SK-N-SH (cell line): ENCODE measurements around the gene SDF4. TPM values are rescaled to one million over a fixed set of nuclear protein-coding genes. Genes with fewer than 3 reads are reported as not detected.

ENCODE experiments used
- CTCF ChIA-PET: fragments of 300-600, 350-600 bp; formaldehyde crosslinking; extraction: SDS; loops from one replicate; lab custom pipeline; 2021; lab: Yijun Ruan, JAX
- POLR2A ChIA-PET: fragments of 350-600 bp; sonication (Branson Sonifier 250); formaldehyde crosslinking; extraction: SDS; loops from one replicate; lab custom pipeline; 2020; ENCODE audit warnings: antibody characterized with exemption, inconsistent platforms; lab: Yijun Ruan, JAX
- DNase-seq: peaks from one replicate; pipeline ENCODE4 v3.0.0; 2012
- H2AFZ ChIP-seq: fragments of 200-600 bp; sonication (generic); 2 replicates; pipeline ENCODE4 v1.8.1; 2016; ENCODE audit warnings: antibody characterized with exemption, mild to moderate bottlenecking, low read depth
- H3F3A ChIP-seq: fragments of 200-600 bp; sonication (generic); replicated peaks from 2 replicates; pipeline ENCODE3; 2016; ENCODE audit warnings: antibody characterized with exemption, mild to moderate bottlenecking; ENCODE audit not compliant: insufficient read depth
- H3K27ac ChIP-seq, 2 experiments: fragments of 200-500 bp in 1 of 2; fragments of 200-600 bp in 1 of 2; sonication (Bioruptor generic) in 1 of 2; sonication (generic), shearing (Covaris generic) in 1 of 2; 2 replicates each; pipeline versions ENCODE4 v1.5.1 to v1.6.1; 2014 to 2016; ENCODE audit warnings: low read depth in 2 of 2, inconsistent platforms in 1 of 2, low read length in 1 of 2, mild to moderate bottlenecking in 1 of 2, mixed read lengths in 1 of 2
- H3K27me3 ChIP-seq: fragments of 200-600 bp; sonication (generic), shearing (Covaris generic); 2 replicates; pipeline ENCODE4 v1.6.1; 2016; ENCODE audit warnings: mixed run types; ENCODE audit not compliant: insufficient read depth
- H3K36me3 ChIP-seq, 2 experiments: fragments of 200-500 bp in 1 of 2; fragments of 200-600 bp in 1 of 2; sonication (Bioruptor generic) in 1 of 2; sonication (generic) in 1 of 2; replicated peaks in 1 of 2; 2 replicates each; pipeline versions ENCODE3 to v1.5.1; 2014 to 2016; ENCODE audit warnings: low read length in 1 of 2, mild to moderate bottlenecking in 1 of 2; ENCODE audit not compliant: insufficient read depth in 2 of 2, control insufficient read depth in 1 of 2
- H3K4me1 ChIP-seq, 2 experiments: fragments of 200-500 bp in 1 of 2; fragments of 200-600 bp in 1 of 2; sonication (Bioruptor generic) in 1 of 2; sonication (generic), shearing (Covaris generic) in 1 of 2; 2 replicates each; pipeline versions ENCODE4 v1.5.1 to v1.6.1; 2014 to 2016; ENCODE audit warnings: low read depth in 1 of 2, low read length in 1 of 2, mixed run types in 1 of 2; ENCODE audit not compliant: insufficient read depth in 2 of 2, control insufficient read depth in 1 of 2
- H3K4me2 ChIP-seq: fragments of 200-600 bp; sonication (generic), shearing (Covaris generic); 2 replicates; pipeline ENCODE4 v1.6.1; 2017; ENCODE audit warnings: mixed run types
- H3K4me3 ChIP-seq, 2 experiments: fragments of 200-500 bp in 1 of 2; fragments of 200-600 bp in 1 of 2; sonication (Bioruptor generic) in 1 of 2; sonication (generic), shearing (Covaris generic) in 1 of 2; 2 replicates each; pipeline versions ENCODE4 v1.5.1 to v1.8.1; 2014 to 2016; ENCODE audit warnings: low read depth in 2 of 2, inconsistent platforms in 1 of 2, low read length in 1 of 2, mild to moderate bottlenecking in 1 of 2, mixed read lengths in 1 of 2, moderate library complexity in 1 of 2
- H3K79me2 ChIP-seq: fragments of 200-600 bp; sonication (generic); 2 replicates; pipeline ENCODE4 v1.8.1; 2017; ENCODE audit warnings: mild to moderate bottlenecking; ENCODE audit not compliant: insufficient read depth
- H3K9ac ChIP-seq: fragments of 200-600 bp; sonication (generic); 2 replicates; pipeline ENCODE4 v1.6.1; 2017; ENCODE audit warnings: mixed run types
- H3K9me2 ChIP-seq: fragments of 200-600 bp; sonication (generic); 2 replicates; pipeline ENCODE4 v1.6.1; 2017; ENCODE audit warnings: mixed run types
- H3K9me3 ChIP-seq: fragments of 200-600 bp; sonication (generic); 2 replicates; pipeline ENCODE4 v1.6.1; 2017; ENCODE audit warnings: mixed run types, mild to moderate bottlenecking, moderate library complexity
- H4K20me1 ChIP-seq: fragments of 200-600 bp; sonication (generic); 2 replicates; pipeline ENCODE4 v1.6.1; 2017; ENCODE audit warnings: mild to moderate bottlenecking, mixed run types; ENCODE audit not compliant: insufficient read depth
- CTCF ChIP-seq: fragments of 200-600 bp; sonication (generic); IDR thresholded peaks from 2 replicates; pipeline ENCODE4 v1.6.1; 2017; ENCODE audit warnings: antibody characterized with exemption, mild to moderate bottlenecking, moderate library complexity
- GATA2 ChIP-seq: sonication (generic); formaldehyde crosslinking; IDR thresholded peaks from 2 replicates; pipeline ENCODE4 v1.5.0; 2020; ENCODE audit warnings: mild to moderate bottlenecking, missing genetic modification reagents
- JUND ChIP-seq: IDR thresholded peaks from 2 replicates; pipeline ENCODE4 v1.4.0; 2012
- MAX ChIP-seq: IDR thresholded peaks from 2 replicates; pipeline ENCODE4 v1.4.0; 2012; ENCODE audit warnings: low read depth
- MEF2A ChIP-seq: IDR thresholded peaks from 2 replicates; pipeline ENCODE4 v1.4.0; 2012; ENCODE audit warnings: low read depth, borderline replicate concordance
- TEAD4 ChIP-seq: IDR thresholded peaks from 2 replicates; pipeline ENCODE4 v1.4.0; 2012; ENCODE audit warnings: mild to moderate bottlenecking, borderline replicate concordance; ENCODE audit not compliant: insufficient read depth
- WGBS: methylation state at CpG from one replicate; pipeline ENCODE4 v1.1.6; 2017; ENCODE audit warnings: low lambda C conversion rate; 5-methylcytosine and 5-hydroxymethylcytosine counted together
- polyA plus RNA-seq, 3 experiments: library from polyadenylated mRNA; depleted of rRNA; stranded (reverse); fragments of >200 nt; gene quantifications; 2 replicates each; pipeline ENCODE4 v1.2.3, GENCODE V29; 2012
- TF ChIP-seq, protein P1 (sequence below): fragments of 150-350 bp; IDR thresholded peaks from 2 replicates; pipeline ENCODE4 v1.6.1; 2016; ENCODE audit warnings: mild to moderate bottlenecking, low read depth, low read length

The SDF4 gene
- polyA plus RNA-seq, 1 of the 3 experiments (the other 2 are of a cell fraction): 265 TPM

GRCh38 chr1:1179983-1180861 lies 51.6 kb downstream of the SDF4 start:
- Histone ChIP-seq H3K9me2 (no peaks in the 10 kb centered on the region), H3K9me3 (no peaks in the 10 kb centered on the region), H2AFZ (no peak overlapping the region), H3K4me2 (no peak overlapping the region), H3K27me3 (no peaks in the 10 kb centered on the region), H3K9ac (no peak overlapping the region), H3K4me3 (no peak overlapping the region), H4K20me1 (no peaks in the 10 kb centered on the region), H3K79me2 (no peaks in the 10 kb centered on the region), H3F3A (no peaks in the 10 kb centered on the region), H3K27ac (no peak overlapping the region), H3K36me3 (no peaks in the 10 kb centered on the region), H3K4me1 (no peaks in the 10 kb centered on the region)
- peak; percentile 37 for DNase-seq
- TF ChIP-seq GATA2 (CRISPR knock-in tag) (no peak), MEF2A (no peak), JUND (no peak), CTCF (no peak)
- POLR2A ChIA-PET: no interaction called here
- CTCF ChIA-PET: interaction anchor here (0.6 kb wide), 1 partner anchor 219 kb away, joined by 3 read pairs; the partner anchor contains the start of gene CCNL2
- 61% methylated on average over 8 of the region's 51 CpGs for WGBS

DNA sequence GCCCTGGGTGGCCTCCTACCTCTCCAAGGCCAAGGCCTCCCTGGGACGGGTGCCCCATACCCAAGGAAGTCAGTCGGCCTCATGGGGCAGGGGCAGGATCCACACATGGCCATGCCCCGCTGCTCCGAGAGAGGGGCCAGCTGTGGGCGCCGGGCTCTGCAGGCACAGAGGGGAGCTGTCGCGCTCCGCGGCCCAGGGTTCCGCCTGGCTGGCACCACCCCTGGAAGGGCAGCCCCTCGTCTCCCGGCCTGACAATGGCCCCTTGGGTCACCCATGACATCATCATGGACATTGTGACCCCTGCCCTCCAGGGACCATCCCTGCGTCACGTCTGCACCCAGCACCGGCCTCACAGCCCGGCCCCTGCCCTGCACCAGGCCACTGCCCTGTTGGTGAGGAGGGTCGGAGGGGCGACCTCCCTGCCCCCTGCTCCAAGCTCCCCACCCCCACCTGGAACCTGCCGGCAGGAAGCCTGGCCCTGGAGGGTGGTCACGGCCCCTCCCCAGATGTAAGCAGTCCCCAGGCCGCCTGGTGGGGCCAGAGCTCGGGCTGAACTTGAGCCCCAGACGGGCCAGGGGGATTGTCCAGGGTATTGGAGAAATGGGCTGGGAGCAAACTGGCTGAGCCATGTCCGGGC lies 52.3 kb downstream of the SDF4 start:
- H3K9me3 ChIP-seq: no peaks in the 10 kb centered on the region

More for the DNA sequence above, 52.3 kb downstream of the SDF4 start:
- Histone ChIP-seq H3K4me2 (no peak overlapping the region), H3K36me3 (no peaks in the 10 kb centered on the region), H3K4me1 (no peaks in the 10 kb centered on the region), H2AFZ (no peak overlapping the region), H3K27ac (no peak overlapping the region), H3K4me3 (no peak overlapping the region), H3K79me2 (no peaks in the 10 kb centered on the region), H3F3A (no peaks in the 10 kb centered on the region), H3K9ac (no peak overlapping the region), H3K9me2 (no peaks in the 10 kb centered on the region), H3K27me3 (no peaks in the 10 kb centered on the region), H4K20me1 (no peaks in the 10 kb centered on the region)
- TF ChIP-seq, protein P1, sequence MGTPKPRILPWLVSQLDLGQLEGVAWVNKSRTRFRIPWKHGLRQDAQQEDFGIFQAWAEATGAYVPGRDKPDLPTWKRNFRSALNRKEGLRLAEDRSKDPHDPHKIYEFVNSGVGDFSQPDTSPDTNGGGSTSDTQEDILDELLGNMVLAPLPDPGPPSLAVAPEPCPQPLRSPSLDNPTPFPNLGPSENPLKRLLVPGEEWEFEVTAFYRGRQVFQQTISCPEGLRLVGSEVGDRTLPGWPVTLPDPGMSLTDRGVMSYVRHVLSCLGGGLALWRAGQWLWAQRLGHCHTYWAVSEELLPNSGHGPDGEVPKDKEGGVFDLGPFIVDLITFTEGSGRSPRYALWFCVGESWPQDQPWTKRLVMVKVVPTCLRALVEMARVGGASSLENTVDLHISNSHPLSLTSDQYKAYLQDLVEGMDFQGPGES: no peak
- TF ChIP-seq TEAD4 (no peak), MAX (no peak)
- ChIA-PET POLR2A (no interaction called here), CTCF (interaction anchor here (0.6 kb wide), 1 partner anchor 220 kb away, joined by 3 read pairs; the partner anchor contains the start of gene CCNL2)
- DNase-seq: peak; percentile 33
- WGBS: no CpG with 5 or more reads among the region's 25 CpGs
